ENCODE data around the gene PRKAG2. TPM values are rescaled to one million over a fixed set of nuclear protein-coding genes. Genes with fewer than 3 reads are reported as not detected.

The PRKAG2 gene
- total RNA-seq, 1 donor from 2014 or later = 13.5 TPM

DNA sequence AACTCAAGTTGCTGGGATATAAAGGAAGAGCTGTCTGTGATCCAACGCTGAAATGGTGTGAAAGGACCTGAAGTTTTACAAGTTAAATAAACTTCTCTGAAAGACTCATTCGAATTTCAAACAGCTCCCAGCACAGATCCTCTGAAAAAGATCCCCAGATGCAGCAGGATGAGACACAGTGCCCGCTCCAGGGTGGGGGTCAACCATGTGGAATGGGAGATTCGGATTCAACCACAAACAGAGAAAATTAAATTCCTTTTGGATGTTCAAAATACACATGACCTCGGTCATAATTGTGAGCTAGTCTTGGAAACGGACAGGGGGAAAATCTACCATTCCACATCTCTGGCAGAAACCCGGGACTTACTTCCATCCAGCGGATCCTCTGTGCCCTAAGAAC is 119.6 kb downstream of the PRKAG2 start:
- no peak for DNase-seq (ENCODE audit: extremely low spot score, unreplicated experiment)
- Mint-ChIP-seq H3K36me3 (ENCODE audit: unreplicated experiment) (no peaks in the 10 kb centered on the region), H3K27me3 (ENCODE audit: unreplicated experiment) (peaks cover 7% of the 10 kb centered on the region), H3K4me3 (ENCODE audit: unreplicated experiment) (no peak overlapping the region), H3K27ac (ENCODE audit: unreplicated experiment) (peak overlapping the region; percentile 78), H3K9me3 (ENCODE audit: unreplicated experiment) (no peaks in the 10 kb centered on the region), H3K4me1 (ENCODE audit: unreplicated experiment) (peaks cover 66% of the 10 kb centered on the region)
- TF ChIP-seq, protein P1, sequence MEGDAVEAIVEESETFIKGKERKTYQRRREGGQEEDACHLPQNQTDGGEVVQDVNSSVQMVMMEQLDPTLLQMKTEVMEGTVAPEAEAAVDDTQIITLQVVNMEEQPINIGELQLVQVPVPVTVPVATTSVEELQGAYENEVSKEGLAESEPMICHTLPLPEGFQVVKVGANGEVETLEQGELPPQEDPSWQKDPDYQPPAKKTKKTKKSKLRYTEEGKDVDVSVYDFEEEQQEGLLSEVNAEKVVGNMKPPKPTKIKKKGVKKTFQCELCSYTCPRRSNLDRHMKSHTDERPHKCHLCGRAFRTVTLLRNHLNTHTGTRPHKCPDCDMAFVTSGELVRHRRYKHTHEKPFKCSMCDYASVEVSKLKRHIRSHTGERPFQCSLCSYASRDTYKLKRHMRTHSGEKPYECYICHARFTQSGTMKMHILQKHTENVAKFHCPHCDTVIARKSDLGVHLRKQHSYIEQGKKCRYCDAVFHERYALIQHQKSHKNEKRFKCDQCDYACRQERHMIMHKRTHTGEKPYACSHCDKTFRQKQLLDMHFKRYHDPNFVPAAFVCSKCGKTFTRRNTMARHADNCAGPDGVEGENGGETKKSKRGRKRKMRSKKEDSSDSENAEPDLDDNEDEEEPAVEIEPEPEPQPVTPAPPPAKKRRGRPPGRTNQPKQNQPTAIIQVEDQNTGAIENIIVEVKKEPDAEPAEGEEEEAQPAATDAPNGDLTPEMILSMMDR (IDR thresholded peaks at IDR 0.05) = no peak

DNA sequence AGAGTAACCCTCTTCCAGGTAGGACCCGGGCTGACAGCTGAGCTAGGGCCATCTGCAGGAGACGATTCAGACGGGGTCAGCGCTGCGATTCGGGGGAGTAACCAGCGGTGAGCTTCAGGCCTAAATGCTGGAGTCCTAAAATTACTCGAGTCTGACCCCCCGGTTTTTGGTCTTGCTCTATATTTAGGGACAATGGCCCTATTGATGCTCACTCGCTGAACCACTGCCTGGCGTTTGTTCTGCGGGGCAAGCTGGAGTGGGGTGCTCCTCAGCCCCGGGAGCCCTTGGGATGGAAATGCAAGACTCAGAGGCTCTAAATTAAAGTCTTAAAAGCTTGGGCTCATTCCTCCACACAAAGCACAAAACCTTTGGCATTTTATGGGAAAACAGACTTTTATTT is 120.0 kb downstream of the PRKAG2 start:
- TF ChIP-seq, protein P1 (IDR thresholded peaks at IDR 0.05) = no peak
- H3K36me3 Mint-ChIP-seq (ENCODE audit: unreplicated experiment) = no peaks in the 10 kb centered on the region
- H3K27me3 Mint-ChIP-seq (ENCODE audit: unreplicated experiment) = peaks cover 3% of the 10 kb centered on the region
- H3K27ac Mint-ChIP-seq (ENCODE audit: unreplicated experiment) = peak overlapping the region; percentile 78
- H3K4me1 Mint-ChIP-seq (ENCODE audit: unreplicated experiment) = peaks cover 66% of the 10 kb centered on the region
- no peak overlapping the region for H3K4me3 Mint-ChIP-seq (ENCODE audit: unreplicated experiment)
- no peak for DNase-seq (ENCODE audit: extremely low spot score, unreplicated experiment)
- H3K9me3 Mint-ChIP-seq (ENCODE audit: unreplicated experiment) = no peaks in the 10 kb centered on the region

DNA sequence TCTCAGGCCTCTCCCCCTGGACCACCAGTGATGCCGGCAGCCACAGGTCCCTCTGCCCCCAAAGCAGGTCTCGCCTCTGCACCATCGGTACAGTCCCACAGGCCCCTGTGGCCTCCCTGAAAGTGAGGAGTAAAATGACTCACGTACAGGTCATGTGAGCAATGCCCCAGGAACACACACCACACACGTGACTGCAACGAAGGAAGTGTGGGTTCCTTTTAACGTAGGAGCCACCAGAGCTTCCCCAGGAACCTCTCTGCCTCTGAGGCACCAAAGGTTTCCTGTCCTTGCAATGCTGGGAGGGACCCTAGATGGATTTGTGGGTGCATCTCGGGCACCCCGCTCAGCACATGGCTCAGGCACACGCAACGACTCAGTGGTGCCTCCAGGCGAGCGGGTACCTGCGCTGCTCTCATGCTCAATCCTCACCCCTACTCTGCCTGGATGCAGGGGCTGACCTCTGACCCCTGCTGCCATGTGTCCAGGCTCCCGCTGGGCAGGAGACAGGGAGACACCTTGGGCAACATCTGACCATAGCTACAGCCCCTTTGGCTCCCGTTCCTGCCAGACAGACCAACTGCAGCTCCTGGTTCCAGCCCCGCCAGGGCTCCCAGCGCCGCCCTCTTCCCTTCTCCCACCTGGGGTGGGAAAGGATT is 120.7 kb downstream of the PRKAG2 start:
- TF ChIP-seq, protein P1 (IDR thresholded peaks at IDR 0.05) = no peak
- Mint-ChIP-seq H3K9me3 (ENCODE audit: unreplicated experiment) (no peaks in the 10 kb centered on the region), H3K4me1 (ENCODE audit: unreplicated experiment) (peaks cover 66% of the 10 kb centered on the region), H3K27ac (ENCODE audit: unreplicated experiment) (no peak overlapping the region), H3K36me3 (ENCODE audit: unreplicated experiment) (no peaks in the 10 kb centered on the region), H3K27me3 (ENCODE audit: unreplicated experiment) (no peaks in the 10 kb centered on the region), H3K4me3 (ENCODE audit: unreplicated experiment) (no peak overlapping the region)
- DNase-seq (ENCODE audit: extremely low spot score, unreplicated experiment) = no peak

DNA sequence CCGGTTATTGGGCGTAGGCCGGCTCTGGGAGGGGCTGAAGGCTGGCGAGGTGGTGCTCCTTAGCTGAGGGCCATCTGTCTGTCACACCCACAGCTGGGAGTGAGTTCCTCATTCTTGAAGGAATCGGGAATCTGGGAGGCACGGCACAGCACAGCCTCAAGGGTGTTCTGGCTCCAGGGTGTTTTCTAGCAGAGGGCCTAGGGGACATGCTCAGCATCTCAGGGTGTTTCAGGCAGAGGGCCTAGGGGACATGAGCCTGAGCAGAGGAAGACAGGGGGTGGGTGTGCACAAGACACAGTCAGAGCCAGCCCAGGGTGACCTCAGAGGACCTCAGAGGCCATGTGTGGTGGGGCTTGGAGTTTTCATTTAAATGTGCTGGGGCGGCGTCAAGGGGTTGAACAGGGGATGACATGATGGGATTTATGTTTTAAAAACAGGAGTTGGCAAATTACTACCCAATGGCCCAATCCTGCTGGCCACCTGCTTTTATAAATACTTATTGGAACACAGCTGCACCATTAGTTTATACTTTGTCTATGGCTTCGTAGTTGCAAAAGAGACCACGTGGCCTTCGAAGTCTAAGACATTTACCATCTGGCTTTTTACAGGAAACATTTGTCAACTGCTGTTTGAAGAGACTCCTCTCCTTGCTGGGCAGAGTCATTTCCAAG is 121.6 kb downstream of the PRKAG2 start:
- H3K36me3 Mint-ChIP-seq (ENCODE audit: unreplicated experiment) = no peaks in the 10 kb centered on the region
- DNase-seq (ENCODE audit: extremely low spot score, unreplicated experiment) = no peak
- H3K27ac Mint-ChIP-seq (ENCODE audit: unreplicated experiment) = peak overlapping the region; percentile 94
- TF ChIP-seq, protein P1 (IDR thresholded peaks at IDR 0.05) = no peak
- no peak overlapping the region for H3K4me3 Mint-ChIP-seq (ENCODE audit: unreplicated experiment)
- H3K9me3 Mint-ChIP-seq (ENCODE audit: unreplicated experiment) = no peaks in the 10 kb centered on the region
- H3K4me1 Mint-ChIP-seq (ENCODE audit: unreplicated experiment) = peaks cover 66% of the 10 kb centered on the region
- H3K27me3 Mint-ChIP-seq (ENCODE audit: unreplicated experiment) = no peaks in the 10 kb centered on the region

DNA sequence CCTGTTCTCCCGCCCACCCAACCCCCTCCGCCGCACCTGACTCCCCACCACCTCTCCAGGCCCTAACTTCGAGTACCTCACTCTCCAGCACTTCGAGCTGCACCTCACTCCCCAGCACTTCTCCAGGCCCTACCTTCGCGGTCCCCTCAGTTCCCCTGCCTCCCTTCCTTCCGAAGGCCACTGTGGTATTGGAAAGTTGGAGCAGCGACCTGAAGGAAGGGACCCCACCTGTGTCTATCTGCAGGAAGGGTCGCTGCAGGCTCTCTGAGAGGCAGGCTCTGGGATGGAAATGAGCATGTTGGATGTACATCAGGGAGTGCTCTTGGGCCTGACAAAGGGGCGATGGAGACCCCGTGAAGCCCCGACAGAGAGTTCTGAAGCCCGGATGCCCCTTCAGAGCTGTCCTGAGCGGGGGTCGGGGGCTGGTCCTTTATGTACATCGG is 122.2 kb downstream of the PRKAG2 start:
- Mint-ChIP-seq H3K4me3 (ENCODE audit: unreplicated experiment) (no peak overlapping the region), H3K27ac (ENCODE audit: unreplicated experiment) (peak overlapping the region; percentile 94), H3K27me3 (ENCODE audit: unreplicated experiment) (no peaks in the 10 kb centered on the region), H3K36me3 (ENCODE audit: unreplicated experiment) (no peaks in the 10 kb centered on the region), H3K9me3 (ENCODE audit: unreplicated experiment) (no peaks in the 10 kb centered on the region), H3K4me1 (ENCODE audit: unreplicated experiment) (peaks cover 66% of the 10 kb centered on the region)
- TF ChIP-seq, protein P1 (IDR thresholded peaks at IDR 0.05) = no peak
- no peak for DNase-seq (ENCODE audit: extremely low spot score, unreplicated experiment)
